ENCODE measurements around the gene TBPL2.

GRCh38 chr14:55427439-55427838, 13.0 kb downstream of the TBPL2 start:
- TF ChIP-seq CTCF (IDR thresholded peaks at IDR 0.05) (no peak), POLR2AphosphoS5 (IDR thresholded peaks at IDR 0.05) (no peak), POLR2A (IDR thresholded peaks at IDR 0.05) (no peak)
